OCI-LY1 (cell line): ENCODE measurements around the gene TNPO3.

Experiments
- H2AFZ ChIP-seq: fragments of 200-600 bp; sonication (generic), shearing (Covaris generic); 2 replicates; pipeline ENCODE4 v1.6.0; 2014; ENCODE audit warnings: antibody characterized with exemption, mild to moderate bottlenecking, low read length
- H3F3A ChIP-seq: fragments of 200-600 bp; sonication (generic), shearing (Covaris generic); 2 replicates; pipeline ENCODE4 v1.6.0; 2014; ENCODE audit warnings: mild to moderate bottlenecking, antibody characterized with exemption, low read length, moderate library complexity; ENCODE audit not compliant: insufficient read depth
- H3K27ac ChIP-seq: fragments of 200-600 bp; sonication (generic); 2 replicates; pipeline ENCODE4 v1.5.1; 2014; ENCODE audit warnings: low read length, mixed run types, mild to moderate bottlenecking, low read depth; ENCODE audit not compliant: poor library complexity, severe bottlenecking
- H3K27me3 ChIP-seq: fragments of 200-600 bp; sonication (generic); 2 replicates; pipeline ENCODE4 v1.6.0; 2014; ENCODE audit warnings: antibody characterized with exemption, mild to moderate bottlenecking, low read length, moderate library complexity; ENCODE audit not compliant: insufficient read depth
- H3K36me3 ChIP-seq: fragments of 200-600 bp; sonication (generic); 2 replicates; pipeline ENCODE4 v1.6.1; 2014; ENCODE audit warnings: mild to moderate bottlenecking, antibody characterized with exemption, low read length, moderate library complexity, mixed read lengths; ENCODE audit not compliant: insufficient read depth
- H3K4me1 ChIP-seq: fragments of 200-600 bp; sonication (generic); 2 replicates; pipeline ENCODE4 v1.5.1; 2014; ENCODE audit warnings: mild to moderate bottlenecking, low read length, moderate library complexity; ENCODE audit not compliant: insufficient read depth, severe bottlenecking
- H3K4me2 ChIP-seq: fragments of 200-600 bp; sonication (generic), shearing (Covaris generic); 2 replicates; pipeline ENCODE4 v1.6.1; 2014; ENCODE audit warnings: low read length
- H3K4me3 ChIP-seq: fragments of 200-600 bp; sonication (generic); 2 replicates; pipeline ENCODE4 v1.5.1; 2014; ENCODE audit warnings: low read length, low read depth, mild to moderate bottlenecking, mixed read lengths; ENCODE audit not compliant: poor library complexity, severe bottlenecking
- H3K79me2 ChIP-seq: fragments of 200-600 bp; shearing (Covaris generic); 2 replicates; pipeline ENCODE4 v1.6.1; 2016; ENCODE audit warnings: mixed run types, low read length, mixed read lengths; ENCODE audit not compliant: insufficient read depth
- H3K9ac ChIP-seq: fragments of 200-600 bp; sonication (generic), shearing (Covaris generic); 2 replicates; pipeline ENCODE4 v1.6.1; 2014; ENCODE audit warnings: mild to moderate bottlenecking, low read length, mixed read lengths
- H3K9me2 ChIP-seq: fragments of 200-600 bp; sonication (generic), shearing (Covaris generic); 2 replicates; pipeline ENCODE4 v1.6.1; 2014; ENCODE audit warnings: low read depth, mild to moderate bottlenecking, low read length, mixed read lengths
- H3K9me3 ChIP-seq: fragments of 200-600 bp; shearing (Covaris generic); 2 replicates; pipeline ENCODE4 v1.6.1; 2014; ENCODE audit warnings: low read length, mixed read lengths
- H4K20me1 ChIP-seq: fragments of 200-600 bp; sonication (generic), shearing (Covaris generic); 2 replicates; pipeline ENCODE4 v1.6.0; 2016; ENCODE audit warnings: mild to moderate bottlenecking, low read length; ENCODE audit not compliant: insufficient read depth
- EZH2 ChIP-seq: fragments of 200-600 bp; sonication (generic), shearing (Covaris generic); IDR thresholded peaks from 2 replicates; pipeline ENCODE4 v1.8.0; 2017; ENCODE audit warnings: borderline replicate concordance, mixed run types, mild to moderate bottlenecking, antibody characterized with exemption, low read length, moderate library complexity, mixed read lengths
- TF ChIP-seq, protein P1 (sequence below): fragments of 200-600 bp; sonication (generic), shearing (Covaris generic); IDR thresholded peaks from 2 replicates; pipeline ENCODE4 v1.5.1; 2017; ENCODE audit warnings: mild to moderate bottlenecking, antibody characterized with exemption, low read length, moderate library complexity, mixed read lengths

The TNPO3 gene

DNA sequence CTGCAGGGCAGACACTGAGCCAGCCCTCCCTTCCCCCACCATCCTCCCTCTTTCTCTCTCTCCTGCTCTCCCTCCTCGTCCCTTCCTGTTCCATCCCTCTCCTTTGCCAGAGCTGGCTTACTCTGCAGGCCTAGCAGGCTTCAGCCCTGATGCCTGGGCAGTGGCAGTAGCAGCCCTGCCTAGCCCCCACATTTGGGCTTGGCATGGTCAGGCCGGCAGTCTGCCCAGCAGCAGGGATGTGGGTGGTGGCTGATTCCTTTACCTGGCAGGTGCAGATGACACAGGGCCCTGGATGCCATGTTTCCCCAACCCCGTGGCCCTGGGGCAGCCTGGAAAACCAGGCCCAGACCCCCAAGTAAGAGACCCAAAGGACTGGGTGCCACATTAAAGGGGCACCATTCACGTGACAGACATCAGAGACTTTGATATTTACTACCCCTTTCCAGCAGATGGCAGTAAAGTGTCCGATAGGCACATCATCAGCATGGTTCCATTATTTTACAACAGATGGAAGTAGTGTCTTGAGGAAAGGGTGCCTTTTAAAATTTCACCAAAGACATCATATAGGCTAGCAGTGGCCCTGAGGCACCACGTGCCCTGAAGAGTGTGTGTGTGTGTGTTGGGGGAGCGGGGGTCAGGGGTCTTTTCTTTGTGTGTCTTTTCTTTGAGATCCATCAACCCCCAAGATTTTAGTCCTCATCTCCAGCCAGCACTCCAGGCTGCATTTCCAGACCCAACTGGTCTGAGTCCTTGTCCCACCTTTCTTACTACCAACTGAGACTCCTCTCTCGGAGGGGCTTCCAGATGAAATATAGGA is 150.3 kb downstream of the TNPO3 start:
- Histone ChIP-seq H3F3A (no peaks in the 10 kb centered on the region), H3K9me3 (peaks cover 10% of the 10 kb centered on the region), H3K4me2 (no peak overlapping the region), H3K9ac (no peak overlapping the region), H3K4me1 (no peaks in the 10 kb centered on the region), H3K4me3 (no peak overlapping the region), H3K36me3 (no peaks in the 10 kb centered on the region), H4K20me1 (no peaks in the 10 kb centered on the region), H3K79me2 (no peaks in the 10 kb centered on the region), H3K27ac (no peak overlapping the region), H2AFZ (no peak overlapping the region), H3K9me2 (no peaks in the 10 kb centered on the region), H3K27me3 (0 out of 2 replicates have a peak, but pooled peaks cover 9% of the 10 kb centered on the region)
- TF ChIP-seq, protein P1, sequence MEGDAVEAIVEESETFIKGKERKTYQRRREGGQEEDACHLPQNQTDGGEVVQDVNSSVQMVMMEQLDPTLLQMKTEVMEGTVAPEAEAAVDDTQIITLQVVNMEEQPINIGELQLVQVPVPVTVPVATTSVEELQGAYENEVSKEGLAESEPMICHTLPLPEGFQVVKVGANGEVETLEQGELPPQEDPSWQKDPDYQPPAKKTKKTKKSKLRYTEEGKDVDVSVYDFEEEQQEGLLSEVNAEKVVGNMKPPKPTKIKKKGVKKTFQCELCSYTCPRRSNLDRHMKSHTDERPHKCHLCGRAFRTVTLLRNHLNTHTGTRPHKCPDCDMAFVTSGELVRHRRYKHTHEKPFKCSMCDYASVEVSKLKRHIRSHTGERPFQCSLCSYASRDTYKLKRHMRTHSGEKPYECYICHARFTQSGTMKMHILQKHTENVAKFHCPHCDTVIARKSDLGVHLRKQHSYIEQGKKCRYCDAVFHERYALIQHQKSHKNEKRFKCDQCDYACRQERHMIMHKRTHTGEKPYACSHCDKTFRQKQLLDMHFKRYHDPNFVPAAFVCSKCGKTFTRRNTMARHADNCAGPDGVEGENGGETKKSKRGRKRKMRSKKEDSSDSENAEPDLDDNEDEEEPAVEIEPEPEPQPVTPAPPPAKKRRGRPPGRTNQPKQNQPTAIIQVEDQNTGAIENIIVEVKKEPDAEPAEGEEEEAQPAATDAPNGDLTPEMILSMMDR, result peak; percentile 99
- TF ChIP-seq EZH2, result no peak
